ENCODE data around the gene CHRNA1.

GRCh38 chr2:174708713-174709112, 55.6 kb downstream of the CHRNA1 start:
- TF ChIP-seq CTCF (conservative IDR thresholded peaks at IDR 0.05; ENCODE audit: low read length) (no peak), EZH2phosphoT487 (IDR thresholded peaks at IDR 0.05; ENCODE audit: borderline replicate concordance, low read depth, low read length) (no peak)
